HEK293 (cell line): ENCODE data around the gene NOTCH3.

Experiments
- CTCF ChIA-PET: fragments of 350-600 bp; formaldehyde crosslinking; extraction: SDS; loops from one replicate; lab custom pipeline; 2021; ENCODE audit warnings: antibody characterized with exemption; lab: Yijun Ruan, JAX
- POLR2A ChIA-PET: fragments of 300-600 bp; formaldehyde crosslinking; extraction: SDS; loops from one replicate; lab custom pipeline; 2020; ENCODE audit warnings: antibody characterized with exemption, inconsistent platforms; lab: Yijun Ruan, JAX
- H3K27ac ChIP-seq: fragments of 200-500 bp; sonication (Bioruptor generic); 2 replicates; pipeline ENCODE4 v1.5.1; 2014; ENCODE audit warnings: low read depth, low read length, control low read depth, inconsistent platforms; ENCODE audit errors: extremely low read depth
- H3K36me3 ChIP-seq, 2 experiments: fragments of 200-500 bp in 1 of 2; sonication (Bioruptor generic) in 1 of 2; 1 replicate in 1 of 2; 2 replicates in 1 of 2; pipeline ENCODE4 v1.5.1; 2014 to 2017; ENCODE audit warnings: inconsistent platforms in 2 of 2, low read length in 2 of 2; ENCODE audit not compliant: control insufficient read depth in 2 of 2, insufficient read depth in 1 of 2
- H3K4me1 ChIP-seq: fragments of 200-500 bp; sonication (Bioruptor generic); 2 replicates; pipeline ENCODE4 v1.5.1; 2014; ENCODE audit warnings: mild to moderate bottlenecking, low read length, inconsistent platforms; ENCODE audit not compliant: control insufficient read depth, insufficient read depth
- H3K4me3 ChIP-seq: 2 replicates; pipeline ENCODE4 v1.5.1; 2011; ENCODE audit warnings: low read depth, mild to moderate bottlenecking, control low read depth, low read length, moderate library complexity
- H3K9me3 ChIP-seq: fragments of 200-500 bp; sonication (Bioruptor generic); 2 replicates; pipeline ENCODE4 v1.5.1; 2014; ENCODE audit warnings: low read depth, low read length, inconsistent platforms; ENCODE audit not compliant: control insufficient read depth, insufficient read depth
- KLF1 ChIP-seq: fragments of 450-650 bp; formaldehyde crosslinking; IDR thresholded peaks from 2 replicates; pipeline ENCODE4 v1.5.1; 2016; ENCODE audit warnings: missing biosample characterization, missing genetic modification characterization
- KLF8 ChIP-seq: fragments of 450-650 bp; formaldehyde crosslinking; IDR thresholded peaks from 2 replicates; pipeline ENCODE4 v1.5.1; 2016; ENCODE audit warnings: missing biosample characterization, missing genetic modification characterization
- KLF9 ChIP-seq: fragments of 450-650 bp; formaldehyde crosslinking; IDR thresholded peaks from 2 replicates; pipeline ENCODE4 v1.5.1; 2016; ENCODE audit warnings: missing biosample characterization, missing genetic modification characterization, low read depth
- OSR2 ChIP-seq: fragments of 450-650 bp; formaldehyde crosslinking; IDR thresholded peaks from 2 replicates; pipeline ENCODE4 v1.5.1; 2016; ENCODE audit warnings: missing biosample characterization, missing genetic modification characterization
- SP3 ChIP-seq: fragments of 450-650 bp; formaldehyde crosslinking; IDR thresholded peaks from 2 replicates; pipeline ENCODE4 v1.5.1; 2016; ENCODE audit warnings: missing biosample characterization, missing genetic modification characterization
- YY1 ChIP-seq: fragments of 450-650 bp; formaldehyde crosslinking; IDR thresholded peaks from 2 replicates; pipeline ENCODE4 v1.5.1; 2018; ENCODE audit warnings: missing biosample characterization, missing genetic modification characterization
- ZBTB17 ChIP-seq: fragments of 450-650 bp; formaldehyde crosslinking; IDR thresholded peaks from 2 replicates; pipeline ENCODE4 v1.5.1; 2016; ENCODE audit warnings: missing biosample characterization, missing genetic modification characterization
- ZBTB8A ChIP-seq: fragments of 450-650 bp; formaldehyde crosslinking; IDR thresholded peaks from 2 replicates; pipeline ENCODE4 v1.5.1; 2016; ENCODE audit warnings: missing biosample characterization, missing genetic modification characterization
- ZFHX2 ChIP-seq: fragments of 450-650 bp; formaldehyde crosslinking; conservative IDR thresholded peaks from 2 replicates; pipeline ENCODE4 v1.5.1; 2016; ENCODE audit warnings: missing biosample characterization, missing genetic modification characterization
- ZIC2 ChIP-seq: fragments of 450-650 bp; formaldehyde crosslinking; IDR thresholded peaks from 2 replicates; pipeline ENCODE4 v1.5.1; 2016; ENCODE audit warnings: missing biosample characterization, missing genetic modification characterization
- ZNF174 ChIP-seq: fragments of 450-650 bp; formaldehyde crosslinking; IDR thresholded peaks from 2 replicates; pipeline ENCODE4 v1.5.0; 2017; ENCODE audit warnings: missing biosample characterization, mild to moderate bottlenecking, missing genetic modification characterization
- ZNF335 ChIP-seq: fragments of 450-650 bp; formaldehyde crosslinking; conservative IDR thresholded peaks from 2 replicates; pipeline ENCODE4 v1.5.1; 2016; ENCODE audit warnings: missing biosample characterization, missing genetic modification characterization
- ZNF354C ChIP-seq: fragments of 450-650 bp; formaldehyde crosslinking; IDR thresholded peaks from 2 replicates; pipeline ENCODE4 v1.5.1; 2016; ENCODE audit warnings: missing biosample characterization, missing genetic modification characterization, low read depth, borderline replicate concordance
- ZNF558 ChIP-seq: fragments of 450-650 bp; formaldehyde crosslinking; IDR thresholded peaks from 2 replicates; pipeline ENCODE4 v1.5.1; 2016; ENCODE audit warnings: missing biosample characterization, missing genetic modification characterization
- ZNF561 ChIP-seq: fragments of 450-650 bp; IDR thresholded peaks from 2 replicates; pipeline ENCODE4 v1.5.1; 2018; ENCODE audit warnings: missing biosample characterization, missing genetic modification characterization, borderline replicate concordance
- ZNF600 ChIP-seq: fragments of 450-650 bp; formaldehyde crosslinking; IDR thresholded peaks from 2 replicates; pipeline ENCODE4 v1.5.1; 2016; ENCODE audit warnings: missing biosample characterization, missing genetic modification characterization
- ZXDB ChIP-seq: fragments of 450-650 bp; formaldehyde crosslinking; IDR thresholded peaks from 2 replicates; pipeline ENCODE4 v1.5.1; 2016; ENCODE audit warnings: missing biosample characterization, missing genetic modification characterization
- TF ChIP-seq, protein P1 (sequence below): fragments of 450-650 bp; formaldehyde crosslinking; IDR thresholded peaks from 2 replicates; pipeline ENCODE4 v1.5.0; 2017; ENCODE audit warnings: missing biosample characterization, missing genetic modification characterization, borderline replicate concordance
- TF ChIP-seq, protein P2 (sequence below): fragments of 450-650 bp; formaldehyde crosslinking; IDR thresholded peaks from 2 replicates; pipeline ENCODE4 v1.5.1; 2016; ENCODE audit warnings: missing biosample characterization, missing genetic modification characterization, low read depth
- TF ChIP-seq, protein P3 (sequence below): fragments of 450-650 bp; formaldehyde crosslinking; optimal IDR thresholded peaks from 2 replicates; pipeline ENCODE3; 2016; ENCODE audit warnings: missing biosample characterization, mild to moderate bottlenecking, missing genetic modification characterization

Gene NOTCH3

DNA sequence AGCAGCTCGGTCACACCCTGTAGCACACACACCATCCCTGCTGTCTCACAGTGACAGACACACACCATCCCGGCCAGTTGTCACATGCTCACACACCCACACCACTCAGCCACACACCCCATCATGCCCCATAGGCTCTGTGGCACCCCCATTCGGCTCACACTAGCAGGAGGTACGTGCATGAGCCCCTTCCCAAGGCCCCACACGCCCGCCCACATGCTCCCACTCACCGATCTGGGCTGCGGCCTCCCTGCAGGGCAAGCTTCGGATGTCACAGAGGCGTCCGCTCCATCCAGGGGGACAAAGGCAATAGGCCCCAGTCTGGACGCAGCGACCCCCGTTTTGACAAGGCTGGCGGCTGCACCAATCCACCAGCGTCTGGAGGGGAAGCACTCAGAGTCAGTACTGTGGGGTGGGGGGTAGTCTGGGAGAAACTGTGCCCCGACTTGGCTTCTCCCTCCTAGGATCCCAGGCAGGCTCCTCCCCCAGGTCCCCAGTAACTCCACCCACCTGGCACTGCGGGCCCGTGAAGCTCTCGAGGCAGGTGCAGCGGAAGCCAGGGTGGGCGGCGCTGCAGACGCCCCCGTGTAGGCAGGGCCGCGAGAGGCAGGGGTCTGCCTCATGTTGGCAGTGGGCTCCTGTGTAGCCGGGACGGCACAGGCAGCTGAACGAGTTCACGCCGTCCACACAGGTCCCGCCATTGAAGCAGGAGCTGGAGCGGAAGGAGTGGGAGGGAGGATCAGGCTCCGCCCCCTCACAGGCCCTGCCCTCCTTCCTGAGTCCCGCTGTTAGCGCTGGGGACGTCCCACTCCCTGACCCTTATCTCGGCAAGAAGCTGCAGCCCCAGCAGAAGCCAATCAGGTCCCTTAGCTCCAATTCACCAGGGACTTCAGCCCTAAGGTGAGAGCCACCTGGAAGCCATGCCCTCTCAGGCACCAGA, 20.1 kb downstream of the NOTCH3 start (continued):
- TF ChIP-seq ZNF600 (tag by site-specific recombination) = peak; percentile 98
- 0 out of 2 replicates have a peak, but pooled peaks have one; percentile 21 for TF ChIP-seq OSR2
- TF ChIP-seq ZBTB8A (tag by site-specific recombination) = no peak
- TF ChIP-seq, protein P1, sequence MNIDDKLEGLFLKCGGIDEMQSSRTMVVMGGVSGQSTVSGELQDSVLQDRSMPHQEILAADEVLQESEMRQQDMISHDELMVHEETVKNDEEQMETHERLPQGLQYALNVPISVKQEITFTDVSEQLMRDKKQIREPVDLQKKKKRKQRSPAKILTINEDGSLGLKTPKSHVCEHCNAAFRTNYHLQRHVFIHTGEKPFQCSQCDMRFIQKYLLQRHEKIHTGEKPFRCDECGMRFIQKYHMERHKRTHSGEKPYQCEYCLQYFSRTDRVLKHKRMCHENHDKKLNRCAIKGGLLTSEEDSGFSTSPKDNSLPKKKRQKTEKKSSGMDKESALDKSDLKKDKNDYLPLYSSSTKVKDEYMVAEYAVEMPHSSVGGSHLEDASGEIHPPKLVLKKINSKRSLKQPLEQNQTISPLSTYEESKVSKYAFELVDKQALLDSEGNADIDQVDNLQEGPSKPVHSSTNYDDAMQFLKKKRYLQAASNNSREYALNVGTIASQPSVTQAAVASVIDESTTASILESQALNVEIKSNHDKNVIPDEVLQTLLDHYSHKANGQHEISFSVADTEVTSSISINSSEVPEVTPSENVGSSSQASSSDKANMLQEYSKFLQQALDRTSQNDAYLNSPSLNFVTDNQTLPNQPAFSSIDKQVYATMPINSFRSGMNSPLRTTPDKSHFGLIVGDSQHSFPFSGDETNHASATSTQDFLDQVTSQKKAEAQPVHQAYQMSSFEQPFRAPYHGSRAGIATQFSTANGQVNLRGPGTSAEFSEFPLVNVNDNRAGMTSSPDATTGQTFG (tag by site-specific recombination) = no peak
- TF ChIP-seq YY1 (tag by site-specific recombination) = peak; percentile 62; the same call in 1 of the 2 replicates
- TF ChIP-seq ZXDB (tag by site-specific recombination) = no peak
- TF ChIP-seq ZNF561 (tag by site-specific recombination) = no peak
- peak; percentile 91 for TF ChIP-seq SP3 (tag by site-specific recombination)
- TF ChIP-seq ZFHX2 (tag by site-specific recombination) = peak; percentile 94
- TF ChIP-seq KLF9 (tag by site-specific recombination) = peak; percentile 63; the same call in 1 of the 2 replicates
- no peak for TF ChIP-seq ZBTB17 (tag by site-specific recombination)
- TF ChIP-seq ZNF558 (tag by site-specific recombination) = no peak
- TF ChIP-seq, protein P2, sequence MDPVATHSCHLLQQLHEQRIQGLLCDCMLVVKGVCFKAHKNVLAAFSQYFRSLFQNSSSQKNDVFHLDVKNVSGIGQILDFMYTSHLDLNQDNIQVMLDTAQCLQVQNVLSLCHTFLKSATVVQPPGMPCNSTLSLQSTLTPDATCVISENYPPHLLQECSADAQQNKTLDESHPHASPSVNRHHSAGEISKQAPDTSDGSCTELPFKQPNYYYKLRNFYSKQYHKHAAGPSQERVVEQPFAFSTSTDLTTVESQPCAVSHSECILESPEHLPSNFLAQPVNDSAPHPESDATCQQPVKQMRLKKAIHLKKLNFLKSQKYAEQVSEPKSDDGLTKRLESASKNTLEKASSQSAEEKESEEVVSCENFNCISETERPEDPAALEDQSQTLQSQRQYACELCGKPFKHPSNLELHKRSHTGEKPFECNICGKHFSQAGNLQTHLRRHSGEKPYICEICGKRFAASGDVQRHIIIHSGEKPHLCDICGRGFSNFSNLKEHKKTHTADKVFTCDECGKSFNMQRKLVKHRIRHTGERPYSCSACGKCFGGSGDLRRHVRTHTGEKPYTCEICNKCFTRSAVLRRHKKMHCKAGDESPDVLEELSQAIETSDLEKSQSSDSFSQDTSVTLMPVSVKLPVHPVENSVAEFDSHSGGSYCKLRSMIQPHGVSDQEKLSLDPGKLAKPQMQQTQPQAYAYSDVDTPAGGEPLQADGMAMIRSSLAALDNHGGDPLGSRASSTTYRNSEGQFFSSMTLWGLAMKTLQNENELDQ (tag by site-specific recombination) = no peak
- TF ChIP-seq, protein P3, sequence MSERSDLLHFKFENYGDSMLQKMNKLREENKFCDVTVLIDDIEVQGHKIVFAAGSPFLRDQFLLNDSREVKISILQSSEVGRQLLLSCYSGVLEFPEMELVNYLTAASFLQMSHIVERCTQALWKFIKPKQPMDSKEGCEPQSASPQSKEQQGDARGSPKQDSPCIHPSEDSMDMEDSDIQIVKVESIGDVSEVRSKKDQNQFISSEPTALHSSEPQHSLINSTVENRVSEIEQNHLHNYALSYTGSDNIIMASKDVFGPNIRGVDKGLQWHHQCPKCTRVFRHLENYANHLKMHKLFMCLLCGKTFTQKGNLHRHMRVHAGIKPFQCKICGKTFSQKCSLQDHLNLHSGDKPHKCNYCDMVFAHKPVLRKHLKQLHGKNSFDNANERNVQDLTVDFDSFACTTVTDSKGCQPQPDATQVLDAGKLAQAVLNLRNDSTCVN (tag by site-specific recombination) = no peak
- no peak for TF ChIP-seq ZNF354C
- TF ChIP-seq ZIC2 (tag by site-specific recombination) = peak; percentile 16; the same call in 1 of the 2 replicates
- TF ChIP-seq ZNF174 (tag by site-specific recombination) = no peak

DNA sequence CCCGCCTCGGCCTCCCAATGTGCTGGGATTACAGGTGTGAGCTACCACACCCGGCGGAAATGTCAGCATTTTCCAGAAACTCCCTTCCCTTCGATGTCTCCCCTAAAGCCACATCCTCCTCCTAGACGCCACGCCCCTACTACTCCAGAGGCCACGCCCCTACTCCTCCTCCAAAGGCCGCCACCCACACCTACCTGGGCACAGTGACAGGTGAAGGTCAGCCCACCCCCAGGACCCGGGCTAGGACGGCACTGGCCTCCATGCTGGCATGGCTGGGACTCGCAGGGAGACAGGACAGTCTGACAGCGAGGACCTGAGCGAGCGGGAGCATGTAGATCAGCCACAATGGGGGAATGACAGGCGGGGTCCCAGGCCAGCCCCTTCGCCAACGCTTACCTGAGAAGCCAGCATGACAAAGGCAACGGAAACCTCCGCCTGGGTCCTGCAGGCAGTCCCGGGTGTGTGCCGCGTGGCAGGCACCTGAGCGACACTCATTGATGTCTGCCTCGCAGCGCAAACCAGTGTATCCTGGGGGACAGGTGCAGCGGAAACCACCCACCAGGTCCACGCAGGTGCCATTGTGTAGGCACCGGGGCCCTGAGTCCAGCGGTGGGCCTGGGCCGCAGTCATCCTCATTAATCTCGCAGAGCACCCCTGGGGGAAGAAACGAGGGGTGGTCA, 22.0 kb downstream of the NOTCH3 start:
- CTCF ChIA-PET = interaction anchor here (0.6 to 1.9 kb wide), 6 partner anchors 11 to 104 kb away, joined by 3 to 8 read pairs (median 4); no protein-coding TSS in a partner anchor
- peaks cover 9 to 65% of the 10 kb centered on the region in 2 experiments; a peak in 2 of 3 replicates for H3K36me3 ChIP-seq

More for the DNA sequence above, 22.0 kb downstream of the NOTCH3 start:
- Histone ChIP-seq H3K4me3 (no peak overlapping the region), H3K4me1 (no peaks in the 10 kb centered on the region), H3K27ac (no peak overlapping the region), H3K9me3 (no peaks in the 10 kb centered on the region)
- peak; percentile 51 for TF ChIP-seq KLF9 (tag by site-specific recombination)
- peak; percentile 65 for TF ChIP-seq KLF8 (tag by site-specific recombination)
- TF ChIP-seq KLF1 (tag by site-specific recombination) = peak; percentile 74; the same call in 1 of the 2 replicates
- no peak for TF ChIP-seq ZNF335 (tag by site-specific recombination)
- POLR2A ChIA-PET = no interaction called here
